GM21423 (cell line): Measurements from ENCODE around the gene SSTR5.
"Not testable (repeated sequence)": the region's sequence is repeated elsewhere in the genome, so short reads cannot be mapped to it uniquely, and the experiment has no call there.

Experiments
- ATAC-seq: cut with Tn5 transposase; IDR thresholded peaks from one replicate; pipeline ENCODE4 v1.9.1; 2021; ENCODE audit warnings: mild to moderate bottlenecking, moderate library complexity; ENCODE audit not compliant: unreplicated experiment

SSTR5 gene

GRCh38 chr16:1089822-1090619 lies 17.5 kb downstream of the SSTR5 start:
- ATAC-seq: no peak

GRCh38 chr16:1090620-1091587 lies 18.4 kb downstream of the SSTR5 start:
- ATAC-seq: no peak

GRCh38 chr16:1091992-1092552 lies 19.5 kb downstream of the SSTR5 start:
- ATAC-seq: no peak

GRCh38 chr16:1092685-1093283 lies 20.2 kb downstream of the SSTR5 start:
- ATAC-seq: not testable (repeated sequence)

GRCh38 chr16:1093284-1094123 lies 21.0 kb downstream of the SSTR5 start:
- no peak for ATAC-seq

GRCh38 chr16:1094124-1094479 lies 21.6 kb downstream of the SSTR5 start:
- no peak for ATAC-seq

GRCh38 chr16:1094601-1095449 lies 22.3 kb downstream of the SSTR5 start:
- ATAC-seq: no peak

GRCh38 chr16:1095450-1096168 lies 23.1 kb downstream of the SSTR5 start:
- no peak for ATAC-seq

- no peak for ATAC-seq
Observed at GRCh38 chr16:1096169-1097082, 23.9 kb downstream of the SSTR5 start, which contains the start of gene C1QTNF8. C1QTNF8 (minus strand) TSS chr16:1096244; CDS start chr16:1094922, 1,322 bp downstream.

- no peak for ATAC-seq
Observed at GRCh38 chr16:1097156-1097555, 24.6 kb downstream of the SSTR5 start.

GRCh38 chr16:1097800-1098199 lies 25.3 kb downstream of the SSTR5 start:
- no peak for ATAC-seq

GRCh38 chr16:1098266-1098991 lies 25.9 kb downstream of the SSTR5 start:
- ATAC-seq: no peak

- no peak for ATAC-seq
Observed at GRCh38 chr16:1099189-1100083, 26.9 kb downstream of the SSTR5 start.

GRCh38 chr16:1100084-1100800 lies 27.7 kb downstream of the SSTR5 start:
- ATAC-seq: no peak

GRCh38 chr16:1101133-1101532 lies 28.6 kb downstream of the SSTR5 start:
- no peak for ATAC-seq
